RWPE2 (cell line): ENCODE data around the gene SS18L1.

Source experiments
- ATAC-seq: fragments of 200-7000 bp; cut with Tn5 transposase; 3 replicates; pipeline ENCODE4 v1.9.1; 2021; ENCODE audit warnings: low read depth
- DNase-seq: peaks from one replicate; pipeline ENCODE4 v3.0.0-alpha.2; 2020; ENCODE audit warnings: low spot score
- H3K27ac ChIP-seq: fragments of 450-650 bp; 2 replicates; pipeline ENCODE4 v1.5.1; 2017; ENCODE audit warnings: mild to moderate bottlenecking; ENCODE audit not compliant: poor library complexity, severe bottlenecking
- H3K27me3 ChIP-seq: fragments of 250-450 bp; sonication (Bioruptor Pico); 2 replicates; pipeline ENCODE4 v1.5.1; 2021; ENCODE audit warnings: mild to moderate bottlenecking, moderate library complexity; ENCODE audit not compliant: insufficient read depth, poor library complexity, severe bottlenecking
- H3K36me3 ChIP-seq: fragments of 250-450 bp; sonication (Bioruptor Pico); 2 replicates; pipeline ENCODE4 v1.5.1; 2020; ENCODE audit warnings: low read depth, mild to moderate bottlenecking, moderate library complexity
- H3K4me1 ChIP-seq: fragments of 250-450 bp; sonication (Bioruptor Pico); 2 replicates; pipeline ENCODE4 v1.5.1; 2021; ENCODE audit warnings: mild to moderate bottlenecking, moderate library complexity; ENCODE audit not compliant: insufficient read depth, poor library complexity, severe bottlenecking
- H3K4me3 ChIP-seq: fragments of 250-450 bp; sonication (Bioruptor Pico); 2 replicates; pipeline ENCODE4 v1.5.1; 2021; ENCODE audit warnings: mild to moderate bottlenecking, moderate library complexity; ENCODE audit not compliant: severe bottlenecking
- H3K9me3 ChIP-seq: fragments of 250-450 bp; sonication (Bioruptor Pico); 2 replicates; pipeline ENCODE4 v1.5.1; 2021; ENCODE audit warnings: mild to moderate bottlenecking, moderate library complexity; ENCODE audit not compliant: severe bottlenecking
- CTCF ChIP-seq: fragments of 450-650 bp; IDR thresholded peaks from one replicate; pipeline ENCODE4 v1.5.1; 2017; ENCODE audit warnings: mild to moderate bottlenecking, moderate library complexity; ENCODE audit not compliant: poor library complexity, severe bottlenecking

The SS18L1 gene

GRCh38 chr20:62214067-62214466 is 70.5 kb downstream of the SS18L1 start:
- no peak for DNase-seq
- no peak overlapping the region for H3K4me3 ChIP-seq
- peak; percentile 11; the same call in 1 of the 3 replicates for ATAC-seq
- H3K36me3 ChIP-seq = no peaks in the 10 kb centered on the region
- peaks cover 70% of the 10 kb centered on the region for H3K27me3 ChIP-seq
- H3K9me3 ChIP-seq = no peaks in the 10 kb centered on the region
- no peaks in the 10 kb centered on the region for H3K4me1 ChIP-seq
- peak; percentile 34 for TF ChIP-seq CTCF
- H3K27ac ChIP-seq = no peak overlapping the region

- H3K27ac ChIP-seq = no peak overlapping the region
- no peaks in the 10 kb centered on the region for H3K36me3 ChIP-seq
- peaks cover 73% of the 10 kb centered on the region for H3K27me3 ChIP-seq
- no peak overlapping the region for H3K4me3 ChIP-seq
- H3K4me1 ChIP-seq = no peaks in the 10 kb centered on the region
- TF ChIP-seq CTCF = no peak
- DNase-seq (no peak), ATAC-seq (peak; percentile 18; the same call in 2 of the 3 replicates)
- H3K9me3 ChIP-seq = no peaks in the 10 kb centered on the region
Measured at GRCh38 chr20:62215020-62215990, 71.7 kb downstream of the SS18L1 start.

- Histone ChIP-seq H3K27me3 (peaks cover 73% of the 10 kb centered on the region), H3K36me3 (no peaks in the 10 kb centered on the region)
- no peak for ATAC-seq
Measured at GRCh38 chr20:62215991-62216635, 72.5 kb downstream of the SS18L1 start.

GRCh38 chr20:62216636-62217566 is 73.3 kb downstream of the SS18L1 start:
- H3K4me3 ChIP-seq = no peak overlapping the region
- H3K27me3 ChIP-seq = peaks cover 77% of the 10 kb centered on the region
- DNase-seq (no peak), ATAC-seq (no peak)
- H3K4me1 ChIP-seq = no peaks in the 10 kb centered on the region
- no peaks in the 10 kb centered on the region for H3K36me3 ChIP-seq
- no peaks in the 10 kb centered on the region for H3K9me3 ChIP-seq
- TF ChIP-seq CTCF = no peak
- no peak overlapping the region for H3K27ac ChIP-seq

More at GRCh38 chr20:62215991-62216635, 72.5 kb downstream of the SS18L1 start:
- no peak overlapping the region for H3K4me3 ChIP-seq
- DNase-seq = no peak
- no peaks in the 10 kb centered on the region for H3K9me3 ChIP-seq
- H3K27ac ChIP-seq = no peak overlapping the region
- no peaks in the 10 kb centered on the region for H3K4me1 ChIP-seq
- no peak for TF ChIP-seq CTCF
